GM18517 (cell line): ENCODE data around the gene PCBP3.

ENCODE experiments used
- ATAC-seq: cut with Tn5 transposase; IDR thresholded peaks from one replicate; pipeline ENCODE4 v1.9.1; 2021; ENCODE audit warnings: mild to moderate bottlenecking, moderate library complexity; ENCODE audit not compliant: unreplicated experiment

PCBP3 gene

DNA sequence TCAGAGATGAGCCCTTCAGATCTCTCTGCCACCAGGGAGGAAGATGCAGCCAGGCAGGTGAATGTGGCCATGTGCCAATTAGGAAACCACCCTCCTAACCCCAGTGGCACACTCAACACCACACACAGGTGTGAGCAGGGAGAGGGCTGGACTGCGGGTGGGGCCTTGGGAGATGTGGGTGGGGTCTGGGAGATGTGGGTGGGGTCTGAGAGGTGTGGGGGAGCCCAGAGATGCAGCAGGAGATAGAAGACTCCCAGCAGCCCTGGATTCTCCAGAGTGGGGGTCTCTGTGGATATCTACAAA is 294.9 kb downstream of the PCBP3 start:
- ATAC-seq, result no peak

DNA sequence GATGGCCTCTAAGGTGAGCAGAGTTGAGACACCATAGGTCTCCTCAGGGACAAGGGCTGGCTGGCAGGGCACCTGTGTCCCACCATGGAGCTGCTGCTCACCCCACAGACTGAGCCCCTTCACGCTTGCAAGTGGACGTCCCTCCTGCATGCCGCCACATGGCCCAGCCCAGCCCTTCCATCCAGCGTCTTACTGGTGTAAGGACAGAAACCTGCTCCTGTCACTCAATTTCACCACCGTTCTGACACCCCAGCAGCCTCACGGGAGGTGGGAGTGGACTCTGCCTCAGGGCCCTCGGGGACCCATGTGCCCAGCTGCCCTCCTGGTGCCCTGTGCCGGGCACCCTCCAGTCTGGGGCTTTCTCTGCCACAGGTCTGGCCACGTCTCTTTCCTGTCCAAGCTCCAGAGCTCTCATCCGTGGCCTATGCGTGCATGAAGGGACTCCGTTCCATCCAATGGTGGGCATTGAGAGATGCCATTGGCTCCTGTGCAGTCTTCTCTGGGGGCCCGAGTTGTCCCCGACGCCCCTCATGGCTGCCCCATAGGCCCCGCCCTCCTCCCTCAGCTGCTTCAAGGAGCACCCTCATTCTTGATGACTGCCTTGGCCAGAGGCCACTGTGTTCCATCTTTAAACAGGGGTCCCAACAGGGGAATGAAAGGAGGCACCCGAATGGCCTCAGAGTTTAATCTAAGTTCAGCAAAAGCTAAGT is 295.4 kb downstream of the PCBP3 start:
- ATAC-seq, result no peak

DNA sequence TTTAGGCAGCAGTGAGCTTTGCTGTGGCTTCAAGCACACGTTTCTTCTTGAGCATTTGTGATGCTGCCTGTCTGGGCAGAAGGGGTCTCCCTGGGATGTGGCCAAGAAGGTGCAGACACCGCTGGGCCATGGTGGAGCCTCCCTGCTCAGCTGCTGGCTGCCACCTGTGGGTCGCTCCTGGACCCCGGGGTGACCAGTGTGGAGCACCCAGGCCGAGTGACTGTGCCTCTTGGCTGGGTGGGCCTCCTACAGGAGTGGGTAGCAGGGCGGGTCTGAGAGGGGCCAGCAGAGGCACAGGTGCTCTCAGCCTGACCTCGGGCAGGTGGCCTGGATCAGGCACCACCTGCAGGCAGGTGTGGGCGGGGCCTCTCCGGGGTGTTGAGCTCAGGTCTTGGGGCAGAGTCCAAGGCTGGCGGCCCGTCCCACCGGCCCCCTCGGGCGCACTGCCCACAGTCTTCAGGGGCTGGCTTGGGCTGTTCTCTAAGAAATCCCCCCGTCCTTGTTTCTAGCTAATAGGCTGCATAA is 296.1 kb downstream of the PCBP3 start:
- ATAC-seq, result no peak

DNA sequence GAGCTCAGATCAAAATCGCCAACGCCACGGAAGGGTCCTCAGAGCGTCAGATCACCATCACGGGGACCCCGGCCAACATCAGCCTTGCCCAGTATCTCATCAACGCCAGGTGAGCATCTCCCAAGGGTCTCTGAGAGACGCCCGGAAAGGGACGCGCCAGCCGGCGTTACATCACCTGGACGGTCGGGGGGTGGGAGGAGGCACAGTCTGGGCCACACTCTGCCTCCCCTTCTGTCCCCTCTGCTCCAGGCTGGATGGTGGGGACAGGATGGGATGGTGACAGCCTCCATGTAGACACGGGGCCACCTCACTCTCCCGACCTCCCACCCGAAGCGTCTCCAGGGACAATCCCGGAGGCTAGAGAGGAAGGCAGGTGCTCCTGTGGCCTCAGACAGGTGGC is 296.6 kb downstream of the PCBP3 start:
- ATAC-seq, result no peak

DNA sequence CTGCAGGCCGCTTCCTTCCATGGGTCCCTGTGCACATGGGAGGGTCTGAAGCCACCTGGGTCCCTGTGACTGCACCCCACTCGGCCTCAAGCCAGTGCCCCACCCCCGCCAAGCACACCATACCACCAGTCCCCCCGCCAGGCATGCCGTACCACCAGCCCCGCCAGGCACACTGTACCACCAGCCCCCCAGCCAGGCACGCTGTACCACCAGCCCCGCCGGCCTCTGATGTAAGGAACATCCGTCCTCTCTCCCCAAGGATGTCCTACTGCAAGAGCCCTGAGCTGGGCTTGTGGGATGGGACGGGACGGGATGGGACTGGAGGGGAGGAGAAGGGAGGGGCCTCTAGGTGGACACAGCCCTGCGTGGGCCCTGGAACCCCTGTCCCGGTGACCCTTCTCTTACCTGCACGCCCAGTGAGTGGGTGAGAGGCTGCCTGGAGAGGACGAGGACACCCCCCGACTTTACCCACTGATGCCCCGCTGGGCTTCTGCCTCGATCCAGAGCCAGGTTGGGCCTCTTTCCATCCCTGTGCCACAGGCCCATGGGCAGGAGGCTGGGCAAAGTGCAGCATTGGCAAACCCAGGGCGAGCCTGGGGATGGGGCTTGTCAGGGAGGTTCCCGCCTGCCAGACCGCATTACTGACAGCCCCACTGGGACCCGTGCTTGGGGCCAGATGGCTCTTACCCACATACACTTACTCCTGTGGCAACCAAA is 297.3 kb downstream of the PCBP3 start:
- ATAC-seq, result no peak

DNA sequence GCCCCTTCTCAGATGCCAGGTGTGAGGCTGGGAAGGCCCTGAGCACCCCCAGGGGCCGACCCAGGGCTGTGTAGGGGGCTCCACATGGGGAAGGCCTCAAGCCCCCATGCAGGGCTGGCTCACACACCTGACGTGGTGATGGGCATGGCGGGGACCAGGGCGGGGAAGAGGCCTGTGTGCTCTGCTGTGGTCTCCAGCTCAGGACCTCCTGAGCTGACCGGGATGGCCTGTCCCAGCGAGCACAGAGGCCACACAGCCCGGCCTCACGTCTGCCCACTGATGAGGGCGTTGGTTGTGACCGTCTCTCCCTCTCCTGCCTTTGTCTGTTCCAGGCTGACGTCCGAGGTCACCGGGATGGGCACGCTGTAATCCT is 297.8 kb downstream of the PCBP3 start:
- no peak for ATAC-seq

DNA sequence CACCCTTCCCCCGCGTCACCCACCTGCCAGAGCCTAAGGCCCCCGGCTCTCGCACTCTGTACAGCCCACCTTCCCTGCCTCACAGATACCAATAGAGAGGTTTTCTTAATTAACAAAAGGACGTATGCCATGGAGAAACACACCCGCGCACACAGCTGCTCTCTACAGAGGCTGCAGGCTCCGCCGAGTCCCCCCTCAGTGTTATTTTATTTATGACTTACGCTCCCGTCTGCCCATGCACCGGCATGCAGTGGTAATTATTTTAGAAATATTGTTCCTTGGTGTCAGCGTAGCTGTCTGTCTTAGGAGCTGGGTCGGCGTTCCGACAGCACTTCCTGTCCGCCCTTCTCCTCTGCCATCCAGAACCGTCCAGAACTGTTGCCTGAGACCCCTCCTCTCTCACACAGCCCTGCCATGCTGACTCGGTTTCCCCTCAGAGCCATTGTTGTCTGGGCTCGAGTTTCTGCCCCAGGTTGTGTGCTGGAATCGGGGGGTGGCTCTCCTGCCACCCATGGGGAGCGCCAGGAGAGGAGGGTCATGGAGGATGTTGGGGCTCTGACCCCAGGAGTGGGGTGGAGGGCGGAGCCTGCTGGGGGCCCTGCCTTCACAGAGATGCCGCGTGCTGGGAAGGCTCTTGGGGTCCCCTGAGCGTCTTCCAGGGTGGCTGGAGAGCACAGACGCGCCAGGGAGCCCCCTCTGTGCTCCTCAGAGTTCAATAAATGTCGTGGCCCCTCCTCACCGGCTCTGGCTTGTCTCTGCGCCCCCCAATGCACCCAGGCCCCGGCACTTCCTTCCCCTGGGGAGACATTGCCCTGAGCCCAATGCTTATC is 298.4 kb downstream of the PCBP3 start:
- ATAC-seq, result no peak

DNA sequence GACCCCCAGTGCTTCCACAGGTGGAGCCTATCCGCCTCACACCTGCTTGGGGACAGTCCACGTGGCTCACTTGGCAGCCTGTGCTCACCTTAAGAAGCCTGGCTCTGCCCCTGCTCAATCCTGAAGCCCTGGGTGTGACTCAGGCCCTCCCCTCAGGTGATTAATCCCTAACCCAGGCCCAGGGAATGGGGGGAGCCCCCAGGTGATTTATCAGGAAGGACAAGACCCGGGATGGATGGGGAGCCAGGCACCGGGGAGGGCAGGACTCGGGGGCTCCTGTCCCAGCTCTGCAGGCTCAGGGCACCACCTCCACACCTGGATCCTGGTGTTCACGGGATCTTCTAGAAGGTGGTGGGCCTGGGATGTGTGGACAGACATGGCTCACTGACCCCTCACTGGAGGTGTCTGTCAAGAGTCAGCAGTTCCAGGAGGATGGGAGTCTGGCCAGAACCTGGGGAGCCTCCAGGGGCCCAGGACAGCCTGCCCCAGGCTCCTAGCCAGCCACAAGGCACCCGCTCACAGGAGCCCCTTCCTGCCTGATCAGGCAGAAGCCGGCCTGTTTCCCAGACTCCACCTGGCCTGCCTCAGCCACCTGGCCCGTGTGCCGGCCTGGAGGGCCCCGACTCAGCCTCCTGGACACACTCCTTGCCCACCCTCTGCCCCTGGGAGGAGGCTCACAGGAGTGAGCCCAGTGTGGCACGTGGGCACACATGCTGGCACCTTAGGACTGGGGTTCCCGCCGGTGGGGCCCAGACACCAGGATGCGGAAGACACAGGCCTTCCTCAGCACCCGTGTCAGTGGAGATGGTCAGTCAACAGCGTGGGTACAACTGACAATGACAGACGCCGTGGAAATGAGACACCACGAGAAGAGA is 299.5 kb downstream of the PCBP3 start:
- ATAC-seq, result no peak

DNA sequence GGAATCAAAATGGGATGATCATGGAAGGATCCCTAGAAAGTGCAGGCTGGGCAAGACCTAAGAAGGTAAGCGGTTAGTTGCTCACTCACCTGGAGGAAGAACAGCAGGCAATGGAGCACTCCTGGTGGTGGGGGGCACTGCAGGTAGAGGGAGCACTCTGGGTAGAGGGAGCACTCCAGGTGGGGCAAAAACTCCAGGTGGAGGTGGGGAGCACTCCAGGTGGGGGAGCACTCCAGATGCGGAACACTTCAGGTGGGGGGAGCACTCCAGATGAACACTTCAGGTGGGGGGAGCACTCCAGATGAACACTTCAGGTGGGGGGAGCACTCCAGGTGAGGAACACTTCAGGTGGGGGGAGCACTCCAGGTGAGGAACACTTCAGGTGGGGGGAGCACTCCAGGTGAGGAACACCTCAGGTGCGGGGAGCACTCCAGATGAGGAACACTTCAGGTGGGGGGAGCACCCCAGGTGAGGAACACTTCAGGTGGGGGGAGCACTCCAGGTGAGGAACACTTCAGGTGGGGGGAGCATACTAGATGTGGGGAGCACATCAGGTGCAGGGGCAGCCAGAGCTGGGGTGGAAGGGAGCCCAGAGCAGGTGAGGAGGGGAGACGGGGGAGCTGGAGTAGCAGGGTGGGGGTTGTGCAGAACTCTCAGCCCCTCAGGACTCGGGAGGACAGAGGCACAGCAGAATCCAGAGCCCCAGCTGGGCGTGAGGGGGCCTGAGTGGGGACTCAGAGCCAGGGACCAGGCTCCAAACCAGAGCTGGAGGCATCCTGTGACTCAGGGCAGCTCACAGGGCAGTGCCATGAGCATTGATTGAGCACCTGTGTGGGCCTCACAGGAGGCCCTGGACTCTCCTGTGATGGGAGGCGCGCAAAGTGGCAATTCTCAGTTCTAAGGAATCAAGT is 300.4 kb downstream of the PCBP3 start:
- no peak for ATAC-seq

DNA sequence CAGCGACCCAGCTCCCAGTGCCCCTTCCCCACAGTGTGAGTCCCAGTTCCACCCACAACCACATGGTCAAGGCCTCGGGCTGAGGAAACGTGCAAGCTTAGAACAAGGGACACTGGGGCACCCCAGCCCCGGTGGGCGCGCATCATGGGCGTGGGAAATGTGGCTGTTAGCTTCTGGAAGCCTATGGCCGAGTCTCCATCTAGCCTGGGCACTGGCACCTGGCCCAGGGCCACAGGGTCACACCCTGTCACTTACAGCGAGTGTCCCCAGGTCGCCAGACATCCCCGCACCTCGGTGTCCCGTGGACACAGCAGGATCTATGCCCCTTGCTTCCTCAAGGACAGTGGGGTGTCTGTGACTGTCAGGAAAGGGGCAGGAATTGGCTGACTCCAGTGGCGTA is 301.1 kb downstream of the PCBP3 start:
- ATAC-seq, result no peak

DNA sequence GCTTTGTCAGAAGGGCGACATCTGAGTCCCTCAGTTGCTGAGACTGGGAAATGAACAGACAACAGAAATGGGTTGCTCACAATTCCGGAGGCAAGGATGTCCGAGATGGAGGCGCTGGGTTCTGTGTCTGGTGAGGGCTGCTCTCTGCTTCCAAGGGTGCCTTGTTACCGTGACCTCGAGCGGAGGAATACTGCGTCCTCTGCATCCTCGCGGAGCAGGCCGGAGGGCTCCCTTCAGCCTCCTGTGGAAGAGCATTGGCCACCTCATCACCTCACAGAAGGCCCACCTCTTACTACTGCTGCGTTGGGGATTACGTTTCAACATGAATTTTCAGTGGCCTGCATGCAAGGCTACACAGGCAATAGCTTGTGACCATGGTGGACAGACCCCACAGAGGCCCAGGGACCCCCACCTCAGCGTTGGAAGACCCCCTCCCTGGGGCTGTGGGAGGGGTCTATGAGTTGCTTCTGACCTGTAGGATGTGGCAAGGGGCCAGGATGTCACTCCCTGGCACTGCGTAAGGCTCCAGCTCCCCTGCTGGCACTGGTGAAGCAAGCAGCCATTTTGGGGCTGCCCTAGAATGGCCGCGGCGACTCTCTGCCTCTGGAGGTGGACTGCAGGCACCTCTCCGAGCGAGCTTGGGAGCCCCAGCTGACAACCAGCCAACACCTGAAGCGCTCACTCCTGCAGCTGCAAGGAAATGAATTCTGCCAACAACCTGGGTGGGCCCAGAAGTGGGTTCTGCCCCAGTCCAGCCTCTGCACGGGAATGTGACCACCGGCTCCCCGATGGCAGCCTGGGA is 301.7 kb downstream of the PCBP3 start:
- no peak for ATAC-seq

DNA sequence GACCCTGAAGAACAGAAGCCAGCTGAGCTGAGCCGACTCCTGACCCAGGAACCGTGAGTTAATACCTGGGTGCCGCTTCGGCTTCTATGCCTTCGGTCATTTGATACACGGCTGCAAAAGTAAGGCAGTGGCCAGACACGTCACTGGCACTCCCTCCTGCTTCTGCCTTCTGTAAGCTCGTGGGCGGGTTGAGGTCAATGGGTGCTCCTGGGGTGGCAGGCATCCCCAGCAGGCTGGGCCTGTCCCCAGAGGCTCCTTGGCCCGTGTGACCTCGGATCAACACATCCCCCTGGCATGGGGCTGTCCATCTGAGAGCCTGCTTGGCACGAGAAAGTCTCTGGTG is 302.3 kb downstream of the PCBP3 start:
- ATAC-seq, result no peak

DNA sequence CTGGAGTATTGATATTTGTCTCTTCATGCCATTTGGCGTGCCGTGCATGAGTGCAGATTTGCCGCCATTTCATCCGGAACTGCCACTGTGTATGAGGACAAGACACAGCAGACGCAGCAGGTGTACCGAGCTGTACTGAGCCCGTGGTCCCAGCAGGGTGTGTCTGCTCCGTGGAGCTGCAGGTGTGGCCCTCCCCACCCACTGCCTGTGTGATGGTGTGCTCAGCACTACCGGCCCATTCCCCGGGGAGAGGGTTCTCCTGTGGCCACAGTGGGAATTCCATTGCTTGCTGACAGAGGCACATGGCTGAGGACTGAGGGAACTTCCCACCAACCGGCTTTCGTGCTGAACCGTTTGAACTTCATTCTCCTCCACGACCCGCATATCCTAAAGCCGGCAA is 303.8 kb downstream of the PCBP3 start:
- no peak for ATAC-seq

DNA sequence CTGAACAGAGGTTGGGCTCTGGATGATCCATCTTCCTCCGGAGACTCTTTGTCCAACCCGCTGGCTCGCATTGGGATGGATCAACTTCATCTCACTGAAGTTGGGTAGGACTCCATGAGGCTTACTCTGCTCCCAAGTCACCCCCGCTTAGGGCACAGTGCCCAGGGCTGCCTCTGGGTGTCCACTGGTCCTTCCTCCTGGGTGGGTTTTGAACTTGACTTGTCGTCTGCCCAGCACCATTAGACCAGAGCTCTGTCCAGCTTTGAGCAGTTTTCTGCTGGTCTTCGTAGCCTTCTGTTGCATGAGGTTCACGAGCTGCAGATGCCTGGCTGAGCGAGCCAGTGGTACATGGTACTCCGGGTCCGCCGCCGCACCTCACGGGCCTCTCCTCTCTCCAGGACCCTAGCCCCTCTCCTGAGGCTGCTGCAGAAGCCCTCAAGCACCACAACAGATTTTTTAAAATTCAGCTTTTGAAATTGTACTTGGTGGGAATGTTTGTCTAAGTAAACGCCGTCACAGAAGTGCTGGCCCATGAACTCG is 304.3 kb downstream of the PCBP3 start:
- no peak for ATAC-seq

DNA sequence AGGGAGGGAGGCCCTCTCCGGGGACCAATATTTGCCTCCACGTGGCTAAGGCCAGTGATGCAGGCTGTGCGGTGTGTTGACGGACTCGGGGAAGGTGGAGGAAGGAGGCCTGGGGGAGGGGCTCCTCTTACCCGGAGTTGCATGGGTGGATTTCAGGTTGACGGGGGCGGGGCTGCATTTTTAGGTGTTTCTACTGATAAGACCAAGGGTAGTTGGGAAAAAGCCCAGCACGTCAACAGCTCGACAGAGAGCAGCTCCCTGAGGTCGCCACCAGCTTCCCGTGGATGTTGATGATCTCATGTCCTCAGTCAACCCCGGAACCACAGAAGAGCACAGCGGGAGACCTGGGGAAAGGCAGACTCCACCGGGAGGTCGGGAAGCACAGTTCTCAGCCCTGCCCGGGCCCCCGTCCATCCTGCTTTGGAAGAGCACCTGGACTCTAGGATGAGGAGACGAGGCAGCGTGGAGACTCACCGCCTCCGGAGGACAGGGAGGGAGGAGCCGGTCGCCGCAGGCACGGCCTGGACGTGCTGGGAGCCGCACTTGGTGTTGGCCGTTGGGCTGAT is 305.1 kb downstream of the PCBP3 start:
- ATAC-seq, result no peak

DNA sequence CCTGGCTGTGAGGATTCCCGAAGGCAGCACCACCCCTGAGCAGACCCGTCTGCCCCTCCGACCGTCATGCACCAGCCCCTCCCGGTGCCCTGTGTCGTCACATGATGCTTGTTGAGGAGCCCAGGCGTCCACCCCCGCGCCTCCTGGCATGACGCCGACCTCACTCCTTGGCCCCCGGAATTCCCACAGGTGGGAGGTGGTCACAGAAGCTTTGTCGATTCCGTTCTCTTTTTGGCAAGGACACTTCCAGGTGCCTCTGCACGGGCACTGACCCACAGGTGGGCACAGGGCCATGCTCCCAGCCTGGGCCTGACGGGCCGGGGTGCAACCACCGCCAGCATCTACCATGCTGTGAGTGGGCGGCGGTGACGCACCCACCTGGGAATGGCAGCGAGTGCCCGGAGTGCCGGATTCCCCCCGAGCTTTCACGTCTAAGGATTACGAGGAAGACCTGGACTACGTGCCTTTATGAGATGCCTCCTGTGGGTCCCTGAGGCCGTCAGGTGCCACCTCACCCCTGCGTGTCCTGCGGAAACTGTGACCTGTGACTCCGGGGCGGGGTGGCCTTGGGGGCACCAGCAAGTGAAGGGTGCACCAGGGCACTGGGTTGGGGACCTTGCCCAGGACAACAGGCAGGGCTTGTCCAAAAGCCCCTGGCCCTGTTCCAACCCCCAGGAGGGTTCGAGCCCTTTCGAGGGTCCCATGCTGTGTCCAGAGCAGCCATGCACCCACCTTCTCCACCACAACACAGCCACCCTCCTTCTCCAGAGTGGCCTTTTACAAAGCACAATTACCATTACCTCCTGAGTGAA is 306.6 kb downstream of the PCBP3 start:
- no peak for ATAC-seq

DNA sequence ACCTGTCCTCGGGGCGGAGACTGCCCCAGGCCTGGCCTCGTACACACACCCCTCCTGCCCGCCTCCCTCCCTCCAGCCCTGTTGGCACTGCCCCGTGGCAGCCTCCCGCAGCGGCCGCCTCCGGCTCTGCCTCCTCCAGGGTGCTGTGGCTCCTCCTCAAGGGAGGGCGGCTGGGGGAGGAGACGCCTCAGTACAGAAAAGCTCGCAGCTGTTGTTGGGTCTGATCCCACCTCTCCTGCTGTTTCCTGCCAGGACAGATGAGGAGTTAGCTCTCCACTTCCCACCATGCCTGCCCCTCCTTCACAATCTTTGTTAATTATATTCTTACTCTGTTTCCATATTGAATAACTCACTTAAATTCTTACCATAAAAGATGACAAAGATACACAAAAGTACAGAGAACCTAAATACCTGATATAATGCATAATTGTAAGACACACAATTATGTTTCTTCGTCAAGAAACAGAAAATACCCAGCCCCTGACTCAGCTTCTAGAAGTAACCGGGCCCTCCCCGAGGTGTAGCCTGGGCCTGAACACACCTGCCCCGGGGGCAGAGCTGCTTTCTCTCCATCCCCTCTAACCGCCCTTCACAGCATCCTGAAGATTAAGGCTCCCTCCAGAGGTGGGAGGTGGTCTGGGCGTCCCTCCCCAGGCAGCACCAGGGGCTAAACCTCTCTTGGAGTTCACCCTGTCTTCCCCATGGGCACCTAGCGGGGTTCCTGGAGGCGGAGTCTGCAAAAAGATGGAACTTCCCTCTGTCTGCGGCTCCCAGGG is 307.4 kb downstream of the PCBP3 start:
- no peak for ATAC-seq
